GM21390 (cell line): ENCODE results near the gene FRK.
"Not testable (repeated sequence)": the region's sequence is repeated elsewhere in the genome, so short reads cannot be mapped to it uniquely, and the experiment has no call there.

Source experiments
- ATAC-seq: cut with Tn5 transposase; IDR thresholded peaks from one replicate; pipeline ENCODE4 v1.9.1; 2021; ENCODE audit not compliant: unreplicated experiment

Gene FRK

GRCh38 chr6:116078522-116078921 lies 17.8 kb upstream of the FRK start:
- ATAC-seq, result no peak

DNA sequence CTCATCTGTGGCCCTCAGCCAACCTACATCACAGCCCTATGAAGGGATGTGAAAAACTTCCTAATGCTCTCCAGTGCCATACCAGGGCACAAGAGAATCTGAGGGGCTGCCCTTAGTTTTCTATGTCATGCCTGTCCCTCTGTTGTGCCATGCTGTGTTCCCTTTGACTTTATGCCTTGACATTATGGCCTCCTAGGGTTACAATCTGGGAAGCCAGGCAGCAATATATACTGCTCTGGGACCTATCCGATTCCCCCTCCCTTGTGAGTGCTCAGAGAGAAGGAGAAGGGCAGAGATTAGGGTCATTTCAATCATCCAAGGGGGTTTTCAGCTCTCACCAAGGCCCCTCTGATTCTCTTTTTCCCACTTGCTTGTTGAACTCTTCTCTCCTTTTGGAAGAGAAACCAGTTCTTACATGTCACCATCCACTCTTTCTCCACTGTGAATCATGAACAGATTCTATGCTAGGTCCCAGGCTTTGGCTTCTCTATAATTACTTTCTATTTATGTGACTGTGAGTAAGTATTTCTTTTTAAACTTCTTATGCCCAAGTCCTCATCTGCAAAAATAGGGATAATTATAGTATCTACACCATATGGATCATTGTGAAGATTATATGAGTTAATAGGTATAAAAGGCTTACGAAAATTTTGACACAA lies 14.2 kb upstream of the FRK start:
- ATAC-seq, result no peak

DNA sequence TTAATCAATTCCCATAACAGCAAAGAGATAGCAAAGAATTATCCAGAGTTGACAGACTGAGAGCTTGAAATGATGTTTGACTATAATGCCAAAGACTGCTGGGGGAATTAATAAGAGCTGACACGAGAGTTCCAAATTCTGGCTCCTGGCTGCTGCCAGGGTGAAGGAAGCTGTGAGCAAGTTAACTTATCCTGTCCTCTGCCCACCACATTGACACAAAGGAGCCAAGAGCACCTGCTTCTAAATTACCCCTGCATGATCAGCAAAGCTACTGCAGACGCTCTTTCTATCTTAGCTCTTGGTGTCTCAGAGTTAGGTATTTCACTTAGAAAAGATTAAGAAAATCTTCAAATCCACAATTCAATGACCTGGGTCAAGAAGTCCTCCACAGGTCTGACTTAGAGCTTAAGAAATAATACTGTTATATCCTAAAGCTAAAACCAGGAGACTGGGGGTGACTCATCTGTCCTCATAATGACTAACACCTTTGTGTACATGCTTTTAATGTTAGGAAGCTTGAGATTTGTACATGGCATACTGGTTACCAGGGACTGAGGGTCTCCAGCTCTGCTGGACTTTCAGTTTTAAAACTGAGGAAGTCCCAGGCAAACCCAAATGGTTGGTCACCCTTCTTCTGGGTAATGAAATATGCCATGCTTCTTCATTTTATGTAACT lies 13.2 kb upstream of the FRK start:
- ATAC-seq, result no peak

DNA sequence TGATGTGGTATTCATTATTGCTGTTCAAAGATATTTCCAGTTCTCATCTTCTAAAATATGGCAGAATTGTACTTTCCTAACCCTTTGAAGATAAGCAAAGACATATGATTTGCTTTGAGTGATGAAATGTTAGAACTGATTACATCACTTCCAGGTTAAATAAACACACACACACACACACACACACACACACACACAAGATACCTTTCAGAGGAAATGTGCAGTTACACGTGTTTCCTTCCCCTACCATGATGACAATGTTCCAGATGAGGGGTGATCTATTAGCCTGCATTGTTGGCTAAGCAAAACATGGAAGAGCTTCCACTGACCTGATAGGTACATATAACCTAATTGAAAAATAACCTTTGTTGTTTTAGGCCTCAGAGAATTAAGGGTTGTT lies 11.7 kb upstream of the FRK start:
- no peak for ATAC-seq

- ATAC-seq, result no peak
Observed at GRCh38 chr6:116070616-116071389, 10.1 kb upstream of the FRK start.

- ATAC-seq, result no peak
Observed at GRCh38 chr6:116070101-116070500, 9.4 kb upstream of the FRK start.

DNA sequence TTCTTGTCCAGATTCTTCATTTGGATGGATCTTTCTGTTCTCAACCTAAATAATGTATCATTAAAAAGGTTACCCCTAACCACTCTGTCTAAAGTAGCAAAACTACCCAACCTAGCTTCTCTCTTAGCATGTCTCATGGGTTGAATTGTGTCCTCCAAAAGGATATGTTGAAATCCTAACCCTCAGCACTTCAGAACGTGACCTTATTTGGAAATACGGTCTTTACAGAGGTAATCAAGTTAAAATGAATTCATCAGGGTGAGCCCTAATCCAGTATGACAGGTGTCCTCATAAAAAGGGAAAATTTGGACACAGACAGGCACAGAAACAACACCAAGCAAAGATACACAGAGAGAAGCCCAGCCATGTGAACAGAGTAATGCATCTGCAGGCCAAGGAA lies 6.1 kb upstream of the FRK start:
- no peak for ATAC-seq

DNA sequence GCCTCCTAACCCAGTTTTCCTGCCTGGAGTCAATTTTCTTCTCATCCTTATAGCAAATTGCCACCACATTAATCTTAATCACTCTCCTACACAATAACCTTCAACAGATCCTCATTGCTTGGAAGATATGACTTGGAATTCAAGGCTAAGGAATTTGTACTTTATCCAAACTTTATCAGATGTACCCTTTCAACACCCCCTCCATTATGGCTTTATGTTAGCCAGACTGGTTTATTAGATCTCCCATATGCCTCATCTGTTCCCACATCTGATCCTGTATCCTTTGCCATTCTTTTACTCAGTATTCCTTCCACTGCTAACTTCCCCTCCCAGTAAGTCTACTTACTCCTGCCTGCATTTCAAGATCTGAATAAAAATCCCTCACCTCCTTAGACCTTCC lies 4.0 kb upstream of the FRK start:
- ATAC-seq, result no peak

DNA sequence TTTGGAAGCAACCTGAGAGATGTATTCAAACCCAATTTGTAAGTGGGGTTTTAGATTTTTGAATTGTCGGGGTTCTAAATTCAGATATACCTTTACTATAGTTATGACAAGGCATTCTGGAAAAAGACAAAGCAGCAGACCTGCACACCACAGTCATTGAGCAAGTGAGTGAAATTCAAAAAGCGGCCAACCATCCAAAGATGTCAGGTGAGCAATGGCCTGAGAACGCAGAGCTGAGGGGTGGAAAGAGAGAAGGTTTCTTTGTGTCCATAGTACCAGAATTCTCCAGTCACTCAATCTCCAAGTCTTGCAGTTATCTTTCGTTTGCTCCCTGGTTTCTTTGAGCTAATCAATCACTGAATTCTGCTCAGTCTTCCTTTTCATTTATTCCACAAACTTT lies 1.8 kb upstream of the FRK start:
- ATAC-seq, result no peak

DNA sequence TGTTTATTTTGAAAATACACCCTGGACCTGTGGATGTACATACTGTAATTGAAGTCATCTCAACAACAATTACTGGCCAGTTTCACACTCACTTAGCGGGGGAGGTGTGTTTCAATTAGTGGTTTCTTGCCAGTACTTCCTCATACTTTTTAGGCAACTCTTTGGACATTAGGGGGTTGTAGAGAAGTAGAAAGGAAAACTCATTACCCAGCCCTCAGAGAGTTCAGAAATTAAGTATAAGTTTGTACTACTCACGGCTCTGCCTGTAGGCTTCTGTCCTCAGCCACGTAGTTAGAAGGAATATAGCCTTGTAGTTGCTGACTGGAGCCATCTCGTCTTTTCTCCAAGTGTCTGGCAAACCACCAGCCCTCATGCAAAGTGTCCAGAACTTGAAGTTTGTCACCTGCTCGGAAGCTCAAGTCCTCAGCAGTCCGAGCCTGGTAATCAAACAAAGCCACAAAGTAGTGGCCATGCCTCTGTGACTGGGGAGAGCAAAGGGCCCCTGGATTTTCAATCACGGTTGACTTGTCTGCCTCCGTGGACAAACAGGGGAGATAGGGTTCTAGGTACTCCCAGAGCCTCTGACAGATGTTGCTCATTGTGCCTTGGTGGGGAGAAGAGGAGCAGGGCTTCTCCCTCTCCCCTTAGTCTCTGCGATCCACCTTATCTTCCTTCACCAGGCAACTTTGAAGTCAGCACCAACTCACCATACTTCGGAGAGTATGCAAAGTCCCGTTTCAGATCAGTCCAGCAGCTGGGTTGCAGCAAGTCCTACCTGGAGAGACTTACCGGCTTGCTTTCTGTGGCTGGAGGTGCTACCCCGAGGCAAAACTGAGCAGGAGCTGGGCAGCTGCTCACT lies 749 bp downstream of the FRK start:
- ATAC-seq, result peak; percentile 77

DNA sequence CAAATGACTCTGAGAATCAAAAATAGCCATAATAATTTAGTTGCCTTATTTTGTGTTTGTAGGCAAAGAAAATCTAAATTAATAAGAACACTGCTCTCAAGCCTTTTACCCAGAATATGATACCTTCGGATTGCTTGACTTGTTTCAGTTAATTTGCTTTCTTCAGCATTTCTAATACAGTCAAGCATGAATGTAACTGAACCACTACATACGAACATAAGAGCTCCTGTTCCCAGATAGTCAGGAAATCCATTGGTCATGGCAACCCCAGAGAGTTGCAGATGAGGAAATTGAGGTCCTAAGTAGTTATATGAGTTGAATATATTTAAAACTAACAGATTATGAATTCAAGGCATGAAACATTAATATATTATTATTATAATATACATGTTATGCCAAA lies 2.9 kb downstream of the FRK start:
- no peak for ATAC-seq

DNA sequence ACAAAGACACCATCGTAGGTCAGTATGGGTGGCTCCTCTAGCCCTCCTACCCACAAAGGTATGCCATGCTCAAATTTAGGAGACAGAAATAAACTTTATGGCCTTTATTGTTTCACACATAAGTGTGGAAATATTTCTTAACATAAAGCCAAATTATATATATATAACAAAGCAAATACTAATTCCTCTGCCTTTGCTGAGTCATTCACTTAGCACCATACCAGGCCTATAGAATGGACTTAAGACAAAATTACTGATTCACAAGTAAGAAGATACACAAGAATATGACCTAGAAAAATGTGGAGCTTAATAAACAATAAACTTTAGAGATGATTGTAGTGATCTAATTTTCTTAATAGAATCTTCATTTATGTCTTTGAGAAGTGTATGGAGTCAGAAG lies 5.2 kb downstream of the FRK start:
- ATAC-seq, result no peak

DNA sequence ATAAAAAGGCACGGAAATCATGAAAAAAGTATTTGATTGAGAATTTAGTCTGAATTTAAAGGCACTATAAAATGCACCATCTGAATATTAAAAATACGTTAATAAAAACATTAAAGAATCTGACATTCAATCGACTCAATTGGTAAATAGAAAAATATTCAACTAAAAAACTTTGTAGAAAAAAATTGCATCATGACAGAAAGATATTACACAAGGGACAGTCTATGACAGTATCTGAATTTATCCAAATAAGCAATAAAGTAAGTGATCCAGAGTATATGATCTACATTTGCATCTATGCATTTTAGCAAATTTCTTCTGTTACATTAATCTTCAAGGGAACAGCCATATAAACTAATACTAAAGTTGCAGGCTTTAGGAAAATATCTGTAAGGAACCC lies 9.4 kb downstream of the FRK start:
- ATAC-seq, result no peak

DNA sequence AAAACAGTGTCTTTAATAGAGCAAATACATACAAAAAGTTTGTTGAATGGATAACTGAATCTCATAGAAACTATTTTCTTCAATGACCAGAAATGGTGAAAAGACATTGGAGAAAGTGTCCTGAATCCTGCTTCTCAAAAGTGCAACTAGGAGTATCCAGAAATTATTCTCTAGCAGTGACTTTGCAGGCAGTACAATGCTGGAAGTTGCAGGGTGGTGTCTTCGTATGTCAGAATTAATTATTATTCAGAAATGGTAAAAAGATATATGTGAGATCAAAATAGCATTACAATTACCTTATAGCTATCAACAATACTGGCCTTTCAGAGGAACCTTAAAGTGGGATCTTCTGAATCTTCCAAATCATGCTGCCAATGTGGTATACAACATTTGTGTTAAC lies 10.0 kb downstream of the FRK start:
- ATAC-seq, result no peak

- no peak for ATAC-seq
Observed at GRCh38 chr6:116049321-116049720, 11.4 kb downstream of the FRK start.

GRCh38 chr6:116047173-116047933 lies 13.3 kb downstream of the FRK start:
- ATAC-seq, result peak; percentile 87

DNA sequence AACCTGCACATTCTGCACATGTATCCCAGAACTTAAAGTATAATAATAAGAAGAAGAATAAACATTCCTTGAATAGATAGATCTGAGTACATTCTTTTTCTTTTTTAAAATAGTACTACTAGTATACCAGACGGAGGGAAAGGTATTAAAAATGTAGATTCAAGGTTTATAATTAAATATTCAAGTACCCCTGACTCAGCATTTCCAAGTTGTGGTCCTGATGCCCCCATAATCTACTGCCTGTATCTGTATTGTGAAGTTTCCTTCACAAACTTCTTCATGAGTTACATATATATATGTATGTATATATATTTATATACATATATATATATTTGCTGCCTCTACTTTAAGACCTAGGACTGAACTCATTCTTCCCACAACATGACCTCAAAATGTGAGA lies 14.0 kb downstream of the FRK start:
- no peak for ATAC-seq

DNA sequence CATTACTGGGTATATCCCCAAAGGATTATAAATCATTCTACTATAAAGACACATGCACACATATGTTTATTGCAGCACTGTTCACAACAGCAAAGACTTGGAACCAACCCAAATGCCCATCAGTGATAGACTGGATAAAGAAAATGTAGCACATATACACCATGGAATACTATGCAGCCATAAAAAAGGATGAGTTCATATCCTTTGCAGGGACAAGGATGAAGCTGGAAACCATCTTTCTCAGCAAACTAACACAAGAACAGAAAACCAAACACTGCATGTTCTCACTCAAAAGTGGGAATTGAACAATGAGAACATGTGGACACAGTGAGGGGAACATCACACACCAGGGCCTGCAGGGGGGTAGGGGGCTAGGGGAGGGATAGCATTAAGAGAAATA lies 14.4 kb downstream of the FRK start:
- ATAC-seq, result not testable (repeated sequence)

DNA sequence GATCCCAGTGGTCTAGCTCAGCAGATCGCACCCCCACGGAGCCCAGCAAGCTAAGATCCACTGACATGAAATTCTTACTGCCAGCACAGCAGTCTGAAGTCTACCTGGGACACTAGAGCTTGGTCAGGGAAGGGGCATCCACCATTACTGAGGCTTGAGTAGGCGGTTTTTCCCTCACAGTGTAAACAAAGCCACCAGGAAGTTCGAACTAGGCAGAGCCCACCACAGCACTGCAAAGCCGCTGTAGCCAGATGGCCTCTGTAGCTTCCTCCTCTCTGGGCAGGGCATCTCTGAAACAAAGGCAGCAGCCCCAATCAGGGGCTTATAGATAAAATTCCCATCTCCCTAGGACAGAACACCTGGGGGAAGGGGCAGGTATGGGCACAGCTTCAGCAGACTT lies 18.8 kb downstream of the FRK start:
- no peak for ATAC-seq

GRCh38 chr6:116040993-116041392 lies 19.7 kb downstream of the FRK start:
- ATAC-seq, result no peak

- no peak for ATAC-seq
Observed at GRCh38 chr6:116036885-116037284, 23.8 kb downstream of the FRK start.
